ENCODE data around the gene TTC22.

The TTC22 gene

DNA sequence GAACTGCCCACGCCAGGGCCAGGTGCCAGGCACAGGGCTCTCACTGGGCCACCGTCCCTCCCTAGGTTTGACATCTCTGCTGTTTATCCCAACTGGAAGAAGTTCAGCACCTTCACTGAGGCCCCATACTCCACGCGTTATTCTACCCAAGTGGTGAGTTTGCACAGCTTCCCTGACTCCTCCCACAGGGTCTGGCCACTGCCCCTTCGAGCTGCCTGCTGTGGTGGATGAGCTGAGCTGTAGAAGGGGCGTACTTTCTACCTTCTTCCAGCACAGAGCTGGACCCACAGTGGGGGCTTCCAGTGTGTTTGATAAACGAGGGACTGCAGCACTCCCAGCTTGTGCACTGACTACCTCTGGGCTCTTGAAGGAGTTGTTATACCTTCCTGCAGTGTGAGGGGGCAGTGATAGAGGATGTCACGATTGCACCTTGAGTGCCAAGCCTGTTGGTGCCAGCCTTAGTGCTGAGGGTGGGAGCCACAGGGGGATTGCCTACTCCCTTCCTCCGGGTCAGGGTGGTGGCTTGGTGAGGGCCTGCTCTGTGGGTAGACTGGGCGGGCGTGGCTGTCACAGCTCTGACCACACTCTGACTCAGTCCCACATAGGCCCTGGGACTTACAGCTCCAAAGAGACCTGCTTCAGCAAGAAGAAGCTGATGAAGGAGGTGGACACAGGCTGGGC lies 5.9 kb upstream of the TTC22 start:
- Mint-ChIP-seq H3K4me3 (no peak overlapping the region), H3K4me1 (ENCODE audit: low read depth) (peaks cover 44% of the 10 kb centered on the region), H3K27me3 (ENCODE audit: low read depth) (no peaks in the 10 kb centered on the region), H3K36me3 (ENCODE audit: low read depth) (no peaks in the 10 kb centered on the region), H3K27ac (peak overlapping the region; percentile 36), H3K9me3 (no peaks in the 10 kb centered on the region)

DNA sequence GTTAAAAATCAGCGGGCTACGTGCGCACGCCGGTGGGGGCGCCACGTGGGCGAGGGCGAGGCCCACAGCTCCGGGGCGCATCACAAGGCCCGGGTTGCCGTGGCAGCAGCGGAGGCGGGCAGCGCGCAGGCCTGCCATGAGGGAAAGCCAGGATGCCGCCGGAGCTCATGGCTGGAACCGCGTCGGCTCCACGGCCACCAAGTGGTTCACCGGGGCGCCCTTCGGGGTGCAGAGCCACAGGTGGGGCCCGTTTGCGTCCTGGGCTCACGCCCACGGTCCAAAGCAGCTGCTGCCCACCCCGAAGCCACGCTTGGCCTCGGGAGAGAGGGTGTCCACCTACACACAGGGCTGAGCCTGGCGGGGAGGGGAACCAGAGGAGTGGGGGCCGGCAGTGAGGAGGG lies 4.9 kb upstream of the TTC22 start:
- Mint-ChIP-seq H3K36me3 (ENCODE audit: low read depth) (no peaks in the 10 kb centered on the region), H3K4me1 (ENCODE audit: low read depth) (peaks cover 51% of the 10 kb centered on the region), H3K9me3 (no peaks in the 10 kb centered on the region), H3K27ac (no peak overlapping the region), H3K4me3 (no peak overlapping the region), H3K27me3 (ENCODE audit: low read depth) (no peaks in the 10 kb centered on the region)

DNA sequence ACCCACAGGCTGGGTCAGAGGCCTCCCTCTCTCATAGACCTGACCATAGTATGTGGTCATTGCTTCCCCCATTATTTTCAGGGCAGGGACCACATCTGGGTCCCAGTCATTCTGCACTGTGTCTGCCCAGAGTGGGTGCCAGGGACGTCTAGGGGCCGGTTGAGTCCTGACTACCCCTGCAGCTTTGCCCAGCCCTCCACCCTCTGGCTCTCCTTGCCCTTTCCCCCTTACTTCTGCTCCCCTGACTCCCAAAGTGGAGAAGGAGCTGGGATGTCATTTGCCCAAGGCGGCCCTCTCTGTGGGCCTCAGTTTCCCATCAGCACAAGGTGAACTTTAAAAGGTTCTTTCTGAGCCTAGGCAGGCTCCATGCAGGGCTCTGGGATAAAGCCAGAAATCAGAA lies 4.3 kb upstream of the TTC22 start:
- H3K36me3 Mint-ChIP-seq (ENCODE audit: low read depth), result no peaks in the 10 kb centered on the region
- peaks cover 51% of the 10 kb centered on the region for H3K4me1 Mint-ChIP-seq (ENCODE audit: low read depth)
- no peaks in the 10 kb centered on the region for H3K27me3 Mint-ChIP-seq (ENCODE audit: low read depth)
- no peak overlapping the region for H3K4me3 Mint-ChIP-seq
- no peaks in the 10 kb centered on the region for H3K9me3 Mint-ChIP-seq
- no peak overlapping the region for H3K27ac Mint-ChIP-seq

DNA sequence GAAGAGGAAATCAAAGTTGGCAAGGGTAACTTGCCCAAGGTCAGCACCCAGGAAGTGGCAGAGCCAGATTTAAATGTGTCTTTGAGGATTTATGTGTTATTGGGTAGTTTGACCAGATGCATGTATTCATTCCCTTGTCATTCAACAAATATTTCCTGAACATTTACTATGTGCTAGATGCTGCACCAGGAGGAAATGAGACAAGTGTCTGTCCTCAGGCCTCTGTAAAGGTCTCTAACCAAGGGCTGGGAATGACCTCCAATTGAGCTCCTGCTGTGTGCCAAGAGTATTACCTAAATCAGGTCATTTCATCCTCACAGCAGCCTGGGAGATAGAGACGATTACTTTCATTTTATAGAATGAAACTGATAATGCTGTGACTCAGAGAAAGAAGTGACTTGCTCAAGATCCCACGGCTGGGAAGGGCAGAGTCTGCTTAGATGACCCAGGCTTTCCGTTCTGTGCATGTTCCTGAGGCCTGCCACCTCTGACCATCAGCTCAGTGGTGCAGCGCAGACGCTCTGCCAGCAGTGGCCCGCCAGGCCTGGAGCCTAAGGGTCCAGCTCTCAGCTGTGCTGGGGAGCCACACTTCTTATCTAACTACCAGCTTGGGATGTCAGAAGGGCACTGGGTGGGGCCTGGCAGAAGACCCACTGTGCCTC lies 3.5 kb upstream of the TTC22 start:
- Mint-ChIP-seq H3K27me3 (ENCODE audit: low read depth) (no peaks in the 10 kb centered on the region), H3K36me3 (ENCODE audit: low read depth) (no peaks in the 10 kb centered on the region), H3K4me3 (peak overlapping the region; percentile 40), H3K4me1 (ENCODE audit: low read depth) (peaks cover 58% of the 10 kb centered on the region), H3K27ac (peak overlapping the region; percentile 52), H3K9me3 (no peaks in the 10 kb centered on the region)

DNA sequence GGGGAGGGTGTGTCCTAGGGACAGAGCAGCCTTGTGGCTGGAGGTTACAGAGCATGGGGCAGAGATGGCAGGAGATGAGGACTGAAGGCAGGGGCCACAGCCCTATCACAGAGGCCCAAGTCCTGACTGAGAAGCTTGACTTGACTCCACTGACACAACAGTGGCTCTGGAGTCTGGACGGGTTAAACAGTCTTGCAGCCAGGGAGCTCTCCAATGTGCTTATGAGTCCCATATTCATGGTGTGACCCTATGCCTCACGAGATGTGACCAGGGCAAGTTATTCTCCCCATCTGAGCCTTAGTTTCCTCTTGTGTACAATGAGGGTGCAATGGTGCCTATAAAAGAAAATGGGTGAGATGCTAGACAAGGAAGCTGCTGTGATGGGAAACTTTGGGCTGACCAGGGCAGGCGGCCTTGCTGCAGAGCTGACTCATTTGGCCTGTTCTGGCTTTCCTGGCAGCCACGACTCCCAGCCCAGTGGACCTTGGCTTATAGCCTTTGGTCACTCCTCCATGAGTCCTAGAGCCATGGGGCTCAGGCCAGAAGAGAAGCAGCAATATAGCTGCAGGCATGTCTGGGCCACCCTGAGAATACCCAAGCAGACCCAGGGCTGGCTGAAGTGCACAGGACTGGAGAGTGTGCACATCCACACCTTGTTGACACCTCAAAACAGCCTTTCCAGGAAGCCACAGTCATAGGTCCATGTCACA lies 2.8 kb upstream of the TTC22 start:
- Mint-ChIP-seq H3K4me3 (peak overlapping the region; percentile 40), H3K9me3 (no peaks in the 10 kb centered on the region), H3K4me1 (ENCODE audit: low read depth) (peaks cover 65% of the 10 kb centered on the region), H3K27me3 (ENCODE audit: low read depth) (no peaks in the 10 kb centered on the region), H3K36me3 (ENCODE audit: low read depth) (no peaks in the 10 kb centered on the region), H3K27ac (no peak overlapping the region)

DNA sequence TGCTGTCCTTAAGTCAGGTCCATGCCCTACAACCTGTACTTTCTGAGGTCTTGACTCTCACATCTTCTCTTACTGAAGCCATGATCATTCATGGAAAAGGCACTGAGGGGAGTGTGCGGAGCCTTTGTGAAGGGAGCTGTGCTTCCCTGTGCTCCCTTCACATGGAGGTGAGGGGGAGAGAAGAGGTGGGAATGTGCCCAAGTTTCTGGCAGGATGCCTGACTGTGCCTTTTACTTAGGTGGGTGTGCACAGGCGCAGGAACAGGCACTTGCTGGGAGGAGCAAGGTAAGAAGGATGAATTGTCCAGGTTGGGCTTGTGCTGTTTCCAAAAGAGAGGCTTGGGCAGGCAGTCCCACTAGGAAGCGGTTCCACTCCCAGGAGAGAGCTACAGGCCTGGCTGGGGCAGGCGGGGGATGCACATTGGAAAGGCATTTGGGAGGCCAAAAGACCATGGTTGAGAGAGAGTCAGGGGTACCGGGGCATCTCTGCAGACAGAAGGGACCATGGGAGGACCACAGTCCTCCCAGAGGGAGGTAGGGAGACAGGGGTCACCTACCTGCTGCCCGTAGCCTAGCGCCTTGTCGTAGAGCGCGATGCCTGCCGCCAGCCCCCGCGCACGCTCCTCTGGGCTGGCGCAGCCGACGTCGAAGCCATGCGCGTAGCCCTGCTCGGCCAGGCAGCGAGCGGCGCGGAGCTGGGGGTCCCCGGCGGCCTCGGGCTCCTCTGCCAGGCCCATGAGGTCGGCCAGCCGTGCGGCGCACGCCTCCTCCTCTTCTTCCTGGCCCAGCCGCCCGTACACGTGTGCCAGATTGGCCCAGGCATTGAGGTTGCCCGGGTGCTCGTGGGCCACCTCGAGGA lies 853 bp downstream of the TTC22 start:
- Mint-ChIP-seq H3K36me3 (ENCODE audit: low read depth) (no peaks in the 10 kb centered on the region), H3K4me1 (ENCODE audit: low read depth) (peaks cover 61% of the 10 kb centered on the region), H3K4me3 (peak overlapping the region; percentile 88), H3K27me3 (ENCODE audit: low read depth) (no peaks in the 10 kb centered on the region), H3K27ac (peak overlapping the region; percentile 94), H3K9me3 (no peaks in the 10 kb centered on the region)

DNA sequence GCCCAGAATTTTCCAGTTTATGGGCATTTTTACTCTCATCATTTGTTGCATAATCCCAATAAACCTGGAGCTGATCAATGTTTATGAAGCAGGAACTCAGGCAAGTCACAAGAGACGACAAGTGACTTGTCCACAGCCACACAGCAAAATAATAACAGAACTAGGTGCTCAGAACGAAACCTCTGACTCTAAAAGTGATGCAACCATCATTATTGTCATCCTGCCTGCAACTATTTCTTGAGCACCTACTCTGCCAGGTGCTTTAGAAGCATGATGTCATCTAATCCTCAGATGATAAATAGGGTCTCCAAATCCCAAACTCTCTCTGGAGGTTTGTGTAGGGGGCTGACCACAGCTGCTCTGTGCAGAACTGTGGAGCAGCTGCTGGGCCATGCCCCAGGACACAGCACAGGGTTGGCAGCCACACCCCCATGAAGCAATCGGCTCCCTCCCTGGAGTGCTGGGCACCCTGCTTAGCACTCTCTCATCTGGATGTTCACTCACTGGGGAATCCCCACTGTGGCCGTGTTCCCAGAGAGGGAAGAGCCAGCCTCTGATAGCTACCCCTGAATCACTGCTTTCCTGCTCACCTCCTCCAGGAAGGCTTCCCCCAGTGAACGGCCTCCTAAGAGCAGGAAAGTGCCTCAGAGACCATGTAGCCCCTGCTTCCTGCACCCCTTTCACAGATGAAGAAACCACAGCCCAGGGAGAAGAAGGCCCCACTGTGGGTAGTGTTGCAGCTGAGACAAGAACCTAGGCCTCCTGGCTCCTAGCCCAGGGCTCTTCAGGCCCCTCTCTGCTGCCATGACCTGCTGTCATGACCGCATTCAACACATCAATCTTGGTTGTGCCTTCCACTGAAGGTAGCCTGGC lies 2.1 kb downstream of the TTC22 start:
- Mint-ChIP-seq H3K36me3 (ENCODE audit: low read depth) (peaks cover 3% of the 10 kb centered on the region), H3K4me3 (peak overlapping the region; percentile 82), H3K27me3 (ENCODE audit: low read depth) (no peaks in the 10 kb centered on the region), H3K9me3 (no peaks in the 10 kb centered on the region), H3K27ac (peak overlapping the region; percentile 94), H3K4me1 (ENCODE audit: low read depth) (peaks cover 58% of the 10 kb centered on the region)

DNA sequence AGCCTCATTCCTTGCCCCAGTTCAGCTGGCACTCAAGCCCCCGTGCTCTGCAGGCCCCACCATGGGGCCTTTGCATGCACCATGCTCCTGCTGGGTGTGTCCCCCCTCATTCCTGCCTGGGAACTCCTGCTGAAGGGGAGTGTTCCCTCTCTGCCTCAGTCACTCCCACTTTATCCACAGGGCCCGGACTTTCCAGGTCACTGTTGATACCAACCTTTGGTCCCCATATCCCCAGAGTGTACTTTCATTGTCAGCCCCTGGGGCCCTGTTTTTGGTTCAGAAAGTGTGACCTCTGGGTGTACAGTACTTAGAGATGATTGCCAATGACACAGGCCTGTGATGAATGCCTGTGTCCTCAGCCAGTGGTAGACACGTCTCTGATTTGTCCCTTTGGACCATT lies 2.9 kb downstream of the TTC22 start:
- H3K27ac Mint-ChIP-seq, result peak overlapping the region; percentile 94
- H3K36me3 Mint-ChIP-seq (ENCODE audit: low read depth), result peaks cover 3% of the 10 kb centered on the region
- no peak overlapping the region for H3K4me3 Mint-ChIP-seq
- H3K9me3 Mint-ChIP-seq, result no peaks in the 10 kb centered on the region
- H3K4me1 Mint-ChIP-seq (ENCODE audit: low read depth), result peaks cover 54% of the 10 kb centered on the region
- H3K27me3 Mint-ChIP-seq (ENCODE audit: low read depth), result no peaks in the 10 kb centered on the region

DNA sequence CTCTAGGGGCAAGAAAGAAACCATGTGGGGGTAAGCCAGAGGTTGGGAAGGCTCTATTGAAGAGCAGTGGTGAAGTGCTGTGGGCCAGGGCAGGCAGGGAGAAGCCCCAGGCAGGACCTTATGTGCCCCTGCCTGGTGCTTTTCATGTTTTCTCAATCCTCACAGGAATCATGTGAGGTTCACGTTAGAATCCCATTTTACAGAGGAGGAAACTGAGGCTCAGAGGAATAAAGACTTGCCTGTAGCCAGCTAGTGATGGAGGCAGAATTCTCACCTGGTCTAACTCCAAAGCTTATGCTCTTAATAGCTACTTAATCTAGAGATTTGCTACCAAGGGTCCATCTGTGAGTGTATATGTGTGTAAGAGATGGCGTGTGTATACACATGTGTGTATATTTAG lies 4.2 kb downstream of the TTC22 start:
- H3K4me3 Mint-ChIP-seq, result no peak overlapping the region
- H3K27ac Mint-ChIP-seq, result peak overlapping the region; percentile 37
- H3K9me3 Mint-ChIP-seq, result no peaks in the 10 kb centered on the region
- no peaks in the 10 kb centered on the region for H3K27me3 Mint-ChIP-seq (ENCODE audit: low read depth)
- peaks cover 50% of the 10 kb centered on the region for H3K4me1 Mint-ChIP-seq (ENCODE audit: low read depth)
- peaks cover 3% of the 10 kb centered on the region for H3K36me3 Mint-ChIP-seq (ENCODE audit: low read depth)

DNA sequence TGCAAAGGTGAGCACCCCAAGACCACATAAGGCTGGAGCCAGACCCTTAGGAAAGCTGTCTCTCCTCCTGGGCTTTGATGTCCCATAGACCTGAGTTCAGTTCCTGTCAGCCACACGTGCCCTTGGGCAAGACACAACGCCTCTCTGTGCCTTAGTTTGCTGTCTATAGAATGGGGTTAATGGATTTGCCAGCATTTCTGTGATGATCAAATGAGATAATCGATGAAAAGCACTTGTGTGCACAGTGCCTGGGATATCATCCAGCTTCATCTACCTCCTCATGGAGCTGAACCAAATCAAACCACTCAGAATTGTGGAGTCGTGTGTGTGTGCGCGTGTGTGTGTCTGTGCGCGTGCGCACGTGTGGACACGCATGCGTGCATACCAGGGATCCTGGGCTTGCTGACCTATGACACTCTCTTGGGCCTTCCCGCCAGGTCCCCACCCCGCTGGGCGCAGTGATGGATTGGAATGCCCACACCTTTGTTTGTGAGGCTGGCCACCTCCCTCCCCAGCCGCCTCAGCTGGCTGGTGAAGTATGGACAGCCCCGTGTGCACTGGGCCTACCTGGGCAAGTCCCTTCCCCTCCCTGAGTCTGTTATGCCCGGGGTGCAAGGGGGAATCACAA lies 5.2 kb downstream of the TTC22 start:
- H3K9me3 Mint-ChIP-seq, result no peaks in the 10 kb centered on the region
- no peak overlapping the region for H3K27ac Mint-ChIP-seq
- H3K36me3 Mint-ChIP-seq (ENCODE audit: low read depth), result peaks cover 5% of the 10 kb centered on the region
- peaks cover 43% of the 10 kb centered on the region for H3K4me1 Mint-ChIP-seq (ENCODE audit: low read depth)
- no peaks in the 10 kb centered on the region for H3K27me3 Mint-ChIP-seq (ENCODE audit: low read depth)
- H3K4me3 Mint-ChIP-seq, result no peak overlapping the region

DNA sequence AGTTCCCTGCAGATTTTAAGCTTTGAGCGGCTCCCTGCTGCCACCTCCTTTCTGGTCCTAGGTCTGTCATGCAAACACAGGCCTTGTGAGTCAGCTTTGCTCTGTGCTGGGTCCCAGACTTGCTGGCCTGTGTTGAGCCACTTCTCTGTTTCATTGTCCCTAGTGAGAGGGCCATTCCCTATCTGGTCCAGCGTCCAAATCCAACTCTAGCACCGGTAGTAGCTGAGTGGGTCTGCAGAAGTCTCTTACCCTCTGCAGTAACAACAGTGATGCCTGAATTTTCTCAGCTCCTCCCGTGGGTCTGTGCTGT lies 5.8 kb downstream of the TTC22 start:
- no peaks in the 10 kb centered on the region for H3K9me3 Mint-ChIP-seq
- no peak overlapping the region for H3K27ac Mint-ChIP-seq
- peaks cover 5% of the 10 kb centered on the region for H3K36me3 Mint-ChIP-seq (ENCODE audit: low read depth)
- no peak overlapping the region for H3K4me3 Mint-ChIP-seq
- no peaks in the 10 kb centered on the region for H3K27me3 Mint-ChIP-seq (ENCODE audit: low read depth)
- peaks cover 43% of the 10 kb centered on the region for H3K4me1 Mint-ChIP-seq (ENCODE audit: low read depth)

DNA sequence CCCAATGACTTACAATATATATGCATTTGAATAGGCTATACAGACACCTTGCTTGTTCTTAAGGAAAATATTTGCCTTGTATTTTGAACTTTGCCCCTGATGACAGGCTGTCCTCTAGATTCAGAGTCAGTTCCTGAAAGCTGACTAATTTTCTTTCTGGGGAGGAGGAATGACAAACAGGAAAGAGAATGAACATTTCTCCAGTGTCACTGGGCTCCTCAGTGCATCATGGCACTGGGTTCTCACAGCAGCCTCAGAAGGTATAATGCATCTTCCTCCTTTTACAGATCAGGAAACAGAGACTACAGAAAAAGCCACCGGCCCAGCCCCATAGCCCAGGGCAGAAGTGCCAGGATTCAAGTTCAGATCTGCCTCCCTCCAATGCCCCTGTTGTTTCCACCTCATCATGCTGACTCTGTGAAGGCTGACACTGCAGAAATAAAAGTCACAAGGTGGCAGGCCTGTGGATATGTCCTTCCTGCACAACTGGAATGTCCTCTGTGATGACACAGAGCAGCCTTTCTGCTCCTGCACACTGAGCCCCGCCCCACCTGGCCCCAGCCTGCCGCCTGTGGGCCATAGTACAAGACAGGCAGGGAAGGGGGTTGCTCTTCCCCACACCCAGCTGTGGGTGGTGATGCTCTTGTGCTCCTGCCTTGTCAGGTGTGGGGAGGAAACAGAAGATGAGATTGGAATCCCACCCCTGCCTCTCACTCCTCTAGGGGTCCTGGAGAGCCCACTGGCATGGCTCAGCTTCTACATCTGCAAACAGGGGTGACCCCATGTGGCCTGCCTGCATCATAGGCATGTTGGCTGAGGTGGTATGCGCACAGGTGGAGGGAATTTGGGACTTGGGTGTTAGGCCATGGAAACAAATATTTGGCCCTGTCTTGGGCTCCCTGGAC lies 6.4 kb downstream of the TTC22 start:
- Mint-ChIP-seq H3K36me3 (ENCODE audit: low read depth) (peaks cover 5% of the 10 kb centered on the region), H3K27me3 (ENCODE audit: low read depth) (no peaks in the 10 kb centered on the region), H3K4me1 (ENCODE audit: low read depth) (peaks cover 38% of the 10 kb centered on the region), H3K9me3 (no peaks in the 10 kb centered on the region), H3K27ac (peak overlapping the region; percentile 24), H3K4me3 (no peak overlapping the region)

All from T-helper 1 cell treated with Interleukin-12 subunit alpha and Interleukin-12 subunit beta and Interleukin-4 antibody, amounts not matched to agents 30 μg/mL and 1 μg/mL, for 36 hours (primary cell).